ENCODE data around the gene TMEM54.

- no peak for TF ChIP-seq CTCF (IDR thresholded peaks at IDR 0.05; ENCODE audit: insufficient read depth, low read depth, low read length)
- peak; percentile 34 for TF ChIP-seq EZH2 (IDR thresholded peaks at IDR 0.05; ENCODE audit: insufficient read depth, low read length)
These were observed 29.6 kb downstream of the TMEM54 start for GRCh38 chr1:32871364-32872191.
